ENCODE measurements around the gene TPRG1. TPM values are rescaled to one million over a fixed set of nuclear protein-coding genes. Genes with fewer than 3 reads are reported as not detected.

TPRG1 gene
- total and polyA plus RNA-seq, 2 of the 8 experiments (the other 6 are each of a cell fraction or from before 2014, with no cell fraction given): 0.37 to 0.47 TPM

GRCh38 chr3:189309400-189309975 is 137.7 kb downstream of the TPRG1 start:
- Histone ChIP-seq H3K4me1 (replicated peaks in 1 of 4; ENCODE audit: control insufficient read depth in 3 of 4, insufficient read depth in 4 of 4, low read length in 3 of 4) (peaks cover 0 to 7% (median 1%) of the 10 kb centered on the region in 4 experiments; a peak in 4 of 7 replicates), H4K20me1 (replicated peaks in 1 of 2; ENCODE audit: control insufficient read depth in 1 of 2, insufficient read depth in 2 of 2, low read length in 2 of 2) (no peaks in the 10 kb centered on the region), H3K14ac (ENCODE audit: insufficient read length) (no peak overlapping the region), H4K91ac (replicated peaks; ENCODE audit: insufficient read length, low read length) (no peak overlapping the region), H3K27me3 (replicated peaks in 1 of 4; ENCODE audit: control insufficient read depth in 3 of 4, extremely low read depth in 1 of 4, insufficient read depth in 3 of 4, low read length in 3 of 4) (no peaks in the 10 kb centered on the region), H3K9ac (replicated peaks in 1 of 4; ENCODE audit: extremely low read depth in 1 of 4, low read depth in 3 of 4, low read length in 3 of 4) (no peak overlapping the region), H3K56ac (replicated peaks; ENCODE audit: insufficient read length, low read depth, low read length) (no peak overlapping the region), H3K36me3 (ENCODE audit: control insufficient read depth in 2 of 4, insufficient read depth in 4 of 4, low read length in 3 of 4) (no peaks in the 10 kb centered on the region), H2BK15ac (ENCODE audit: low read length) (no peak overlapping the region), H3K4me3 (ENCODE audit: extremely low read depth in 1 of 4, insufficient read depth in 2 of 4, low read depth in 3 of 4, low read length in 4 of 4) (no peak overlapping the region), H3K9me3 (ENCODE audit: insufficient read depth in 2 of 2, low read depth in 1 of 2, low read length in 1 of 2) (no peaks in the 10 kb centered on the region), H2BK20ac (ENCODE audit: low read length) (no peak overlapping the region), H2BK12ac (ENCODE audit: low read depth, low read length) (no peak overlapping the region), H3K79me1 (ENCODE audit: low read depth, low read length) (no peaks in the 10 kb centered on the region), H4K8ac (ENCODE audit: extremely low read depth, insufficient read depth, low read length) (no peak overlapping the region), H2AK5ac (ENCODE audit: low read depth, low read length) (no peak overlapping the region), H2AFZ (ENCODE audit: low read length) (peak overlapping the region; percentile 57; the same call in 1 of the 2 replicates), H3K18ac (ENCODE audit: extremely low read depth, low read length) (no peak overlapping the region; the same call in 1 of the 2 replicates), H3K4ac (replicated peaks; ENCODE audit: insufficient read length, low read depth, low read length) (no peak overlapping the region), H2BK120ac (replicated peaks; ENCODE audit: low read depth, low read length) (no peak overlapping the region), H4K5ac (ENCODE audit: insufficient read length, low read depth, low read length) (no peak overlapping the region), H3K23me2 (ENCODE audit: low read depth, low read length) (no peaks in the 10 kb centered on the region), H2BK5ac (ENCODE audit: low read depth, low read length) (no peak overlapping the region; the same call in 1 of the 2 replicates), H3K79me2 (ENCODE audit: control insufficient read depth in 1 of 2, insufficient read depth in 2 of 2, low read length in 2 of 2) (no peaks in the 10 kb centered on the region), H3K4me2 (ENCODE audit: insufficient read depth in 1 of 2, low read depth in 2 of 2, low read length in 2 of 2) (no peak overlapping the region), H3K23ac (ENCODE audit: insufficient read length) (no peak overlapping the region), H3K27ac (ENCODE audit: low read depth, low read length) (no peak overlapping the region)
- no peak for DNase-seq (ENCODE audit: low read depth in 1 of 2, low spot score in 2 of 2)
- WGBS, 2 experiments (ENCODE audit: extremely low coverage in 1 of 2, insufficient coverage in 1 of 2, insufficient read length in 1 of 2, insufficient replicate concordance in 2 of 2, low coverage in 1 of 2, low lambda C conversion rate in 2 of 2, missing lambda C conversion rate in 1 of 2): 88% methylated on average over 6 of the region's 6 CpGs; no CpG with 5 or more reads in 1 of the 2 experiments
- no peak for FAIRE-seq
- CTCF ChIA-PET (ENCODE audit: partially characterized antibody): interaction anchor here (1.2 to 1.4 kb wide), 2 partner anchors 10 to 41 kb away, joined by 3 to 5 read pairs; no protein-coding TSS in a partner anchor
- POLR2A ChIA-PET (ENCODE audit: partially characterized antibody): no interaction called here
- no peak for TF ChIP-seq MAFK (IDR thresholded peaks at IDR 0.05; ENCODE audit: low read depth, low read length)
- no peak for TF ChIP-seq SUZ12 (IDR thresholded peaks at IDR 0.05; ENCODE audit: low read length)
- no peak for TF ChIP-seq EGR1 (IDR thresholded peaks at IDR 0.05; ENCODE audit: borderline replicate concordance, low read depth, low read length)
- TF ChIP-seq SIN3A (conservative IDR thresholded peaks at IDR 0.05 in 1 of 2, IDR thresholded peaks at IDR 0.05 in 1 of 2; ENCODE audit: low read depth in 1 of 2, low read length in 2 of 2): no peak

All from H1 (cell line).